GM23248 (cell line): Measurements from ENCODE around the gene DDB1.

Experiments used
- EZH2 ChIP-seq: fragments of 200-600 bp; sonication (generic); IDR thresholded peaks from 2 replicates; pipeline ENCODE4 v1.6.1; 2018; ENCODE audit warnings: antibody characterized with exemption, mild to moderate bottlenecking; ENCODE audit not compliant: insufficient read depth, poor library complexity, severe bottlenecking
- EZH2phosphoT487 ChIP-seq: fragments of 200-600 bp; sonication (generic); IDR thresholded peaks from 2 replicates; pipeline ENCODE4 v1.6.1; 2018; ENCODE audit warnings: antibody characterized with exemption, moderate library complexity, mild to moderate bottlenecking, low read depth; ENCODE audit not compliant: insufficient read depth

DNA sequence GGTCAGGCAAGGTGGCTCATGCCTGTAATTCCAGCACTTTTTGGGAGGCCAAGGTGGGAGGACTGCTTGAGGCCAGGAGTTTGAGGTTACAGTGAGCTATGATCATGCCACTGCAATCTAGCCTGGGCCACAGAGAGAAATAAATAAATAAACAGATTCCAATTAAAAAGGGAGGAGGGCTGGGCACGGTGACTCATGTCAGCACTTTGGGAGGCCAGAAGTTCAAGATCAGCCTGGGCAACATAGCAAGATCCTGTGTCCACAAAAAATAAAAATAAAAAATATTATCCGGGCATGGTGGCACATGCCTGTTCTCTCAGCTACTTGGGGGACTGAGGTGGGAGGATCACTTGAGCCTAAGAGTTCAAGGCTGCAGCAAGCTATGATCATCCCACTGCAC, 21.3 kb upstream of the DDB1 start:
- no peak for TF ChIP-seq EZH2
- TF ChIP-seq EZH2phosphoT487, result no peak
